IMR-90 (cell line): ENCODE measurements around the gene PIAS4. TPM values are rescaled to one million over a fixed set of nuclear protein-coding genes. Genes with fewer than 3 reads are reported as not detected.

Experiments used
- FOS ChIP-seq: fragments of 150-350 bp; IDR thresholded peaks from 2 replicates; pipeline ENCODE4 v1.6.1; 2016; ENCODE audit warnings: low read depth, low read length
- polyA plus RNA-seq, 3 experiments: library from polyadenylated mRNA; depleted of rRNA; stranded (reverse); fragments of >200 nt; gene quantifications; 2 replicates each; pipeline ENCODE4 v1.2.3, GENCODE V29; 2012; ENCODE audit warnings: low replicate concordance in 1 of 3
- total RNA-seq: library from RNA; depleted of rRNA; stranded (reverse); fragments of >200 nt; gene quantifications from 2 replicates; pipeline ENCODE4 v1.2.3, GENCODE V29; 2012
- TF ChIP-seq, protein P1 (sequence below): conservative IDR thresholded peaks from 2 replicates; pipeline ENCODE4 v1.5.1; 2012; ENCODE audit warnings: mild to moderate bottlenecking, low read depth, low read length, improper control_type of control experiment

PIAS4 gene
- total and polyA plus RNA-seq, 2 of the 4 experiments (the other 2 are of a cell fraction) = 12.1 to 13.6 TPM

DNA sequence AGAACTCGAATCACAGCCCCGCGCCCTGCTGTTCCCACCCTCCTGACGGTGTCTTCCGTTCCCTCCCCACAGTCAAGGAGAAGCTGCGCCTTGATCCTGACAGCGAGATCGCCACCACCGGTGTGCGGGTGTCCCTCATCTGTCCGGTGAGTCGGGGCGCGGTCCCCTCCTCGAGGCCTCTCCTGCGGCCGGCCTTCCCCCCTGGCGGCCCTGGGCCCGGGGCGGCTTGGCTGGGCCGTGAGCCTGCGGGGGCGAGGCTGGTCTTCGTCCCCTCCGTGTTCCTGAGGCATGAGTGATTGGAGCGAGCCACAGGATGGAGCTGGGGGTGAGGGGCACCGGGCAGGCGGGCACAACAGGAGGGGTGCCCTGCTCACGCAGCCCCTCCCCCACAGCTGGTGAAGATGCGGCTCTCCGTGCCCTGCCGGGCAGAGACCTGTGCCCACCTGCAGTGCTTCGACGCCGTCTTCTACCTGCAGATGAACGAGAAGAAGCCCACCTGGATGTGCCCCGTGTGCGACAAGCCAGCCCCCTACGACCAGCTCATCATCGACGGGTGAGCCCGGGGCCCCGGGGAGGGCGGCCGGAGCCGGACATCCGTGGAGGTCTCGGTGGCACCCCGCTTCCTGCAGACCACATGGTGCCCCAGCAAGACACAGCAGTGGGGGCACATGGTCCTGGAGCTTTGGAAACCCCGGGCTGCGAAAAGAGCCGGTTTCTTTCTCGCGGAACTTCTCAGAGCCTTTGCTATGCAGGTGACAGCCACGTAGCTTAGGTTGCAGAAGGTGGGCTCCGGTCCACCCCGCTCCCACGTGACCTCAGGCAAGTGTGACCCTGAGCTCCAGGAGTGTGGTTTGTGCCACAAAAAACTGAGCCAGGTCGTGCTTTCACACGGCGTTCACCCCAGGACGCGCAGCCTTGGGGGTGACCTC is 25.8 kb downstream of the PIAS4 start (continued):
- TF ChIP-seq, protein P1, sequence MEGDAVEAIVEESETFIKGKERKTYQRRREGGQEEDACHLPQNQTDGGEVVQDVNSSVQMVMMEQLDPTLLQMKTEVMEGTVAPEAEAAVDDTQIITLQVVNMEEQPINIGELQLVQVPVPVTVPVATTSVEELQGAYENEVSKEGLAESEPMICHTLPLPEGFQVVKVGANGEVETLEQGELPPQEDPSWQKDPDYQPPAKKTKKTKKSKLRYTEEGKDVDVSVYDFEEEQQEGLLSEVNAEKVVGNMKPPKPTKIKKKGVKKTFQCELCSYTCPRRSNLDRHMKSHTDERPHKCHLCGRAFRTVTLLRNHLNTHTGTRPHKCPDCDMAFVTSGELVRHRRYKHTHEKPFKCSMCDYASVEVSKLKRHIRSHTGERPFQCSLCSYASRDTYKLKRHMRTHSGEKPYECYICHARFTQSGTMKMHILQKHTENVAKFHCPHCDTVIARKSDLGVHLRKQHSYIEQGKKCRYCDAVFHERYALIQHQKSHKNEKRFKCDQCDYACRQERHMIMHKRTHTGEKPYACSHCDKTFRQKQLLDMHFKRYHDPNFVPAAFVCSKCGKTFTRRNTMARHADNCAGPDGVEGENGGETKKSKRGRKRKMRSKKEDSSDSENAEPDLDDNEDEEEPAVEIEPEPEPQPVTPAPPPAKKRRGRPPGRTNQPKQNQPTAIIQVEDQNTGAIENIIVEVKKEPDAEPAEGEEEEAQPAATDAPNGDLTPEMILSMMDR = no peak
- TF ChIP-seq FOS = no peak
